ENCODE data around the gene SRY. TPM values are rescaled to one million over a fixed set of nuclear protein-coding genes. Genes with fewer than 3 reads are reported as not detected.
A peak's percentile ranks its signal among the peaks of the same experiment; 100 is the strongest.
"Not testable (repeated sequence)": the region's sequence is repeated elsewhere in the genome, so short reads cannot be mapped to it uniquely, and the experiment has no call there.

Gene SRY
- total RNA-seq, 3 donors from 2014 or later (not counting 1 experiment from before 2014, with no cell fraction given) = not detected

GRCh38 chrY:2828497-2828896 is 41.0 kb upstream of the SRY start:
- TF ChIP-seq, protein P1, sequence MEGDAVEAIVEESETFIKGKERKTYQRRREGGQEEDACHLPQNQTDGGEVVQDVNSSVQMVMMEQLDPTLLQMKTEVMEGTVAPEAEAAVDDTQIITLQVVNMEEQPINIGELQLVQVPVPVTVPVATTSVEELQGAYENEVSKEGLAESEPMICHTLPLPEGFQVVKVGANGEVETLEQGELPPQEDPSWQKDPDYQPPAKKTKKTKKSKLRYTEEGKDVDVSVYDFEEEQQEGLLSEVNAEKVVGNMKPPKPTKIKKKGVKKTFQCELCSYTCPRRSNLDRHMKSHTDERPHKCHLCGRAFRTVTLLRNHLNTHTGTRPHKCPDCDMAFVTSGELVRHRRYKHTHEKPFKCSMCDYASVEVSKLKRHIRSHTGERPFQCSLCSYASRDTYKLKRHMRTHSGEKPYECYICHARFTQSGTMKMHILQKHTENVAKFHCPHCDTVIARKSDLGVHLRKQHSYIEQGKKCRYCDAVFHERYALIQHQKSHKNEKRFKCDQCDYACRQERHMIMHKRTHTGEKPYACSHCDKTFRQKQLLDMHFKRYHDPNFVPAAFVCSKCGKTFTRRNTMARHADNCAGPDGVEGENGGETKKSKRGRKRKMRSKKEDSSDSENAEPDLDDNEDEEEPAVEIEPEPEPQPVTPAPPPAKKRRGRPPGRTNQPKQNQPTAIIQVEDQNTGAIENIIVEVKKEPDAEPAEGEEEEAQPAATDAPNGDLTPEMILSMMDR (IDR thresholded peaks at IDR 0.05) = no peak
- Mint-ChIP-seq H3K4me1 (no peaks in the 10 kb centered on the region), H3K4me3 (no peak overlapping the region), H3K36me3 (no peaks in the 10 kb centered on the region), H3K27me3 (ENCODE audit: low read depth in 2 of 2) (peaks cover 0 to 18% of the 10 kb centered on the region in 2 donors), H3K9me3 (no peaks in the 10 kb centered on the region), H3K27ac (no peak overlapping the region)
- H3K27ac ChIP-seq (ENCODE audit: low read length) = no peak overlapping the region
- no peak overlapping the region for H3K4me3 ChIP-seq (ENCODE audit: low read length)
- DNase-seq (no peak), ATAC-seq (no peak)
- H3K36me3 ChIP-seq (ENCODE audit: control insufficient read depth, insufficient read depth, low read length) = no peaks in the 10 kb centered on the region
- intact Hi-C loops (cut with micrococcal nuclease) = no loop called here
- no peaks in the 10 kb centered on the region for H3K27me3 ChIP-seq (ENCODE audit: control insufficient read depth, insufficient read depth, low read length)
- WGBS (ENCODE audit: insufficient coverage) = 82% methylated on average over 4 of the region's 5 CpGs
- no peaks in the 10 kb centered on the region for H3K4me1 ChIP-seq (ENCODE audit: control insufficient read depth, insufficient read depth, low read length)
- H3K9me3 ChIP-seq (ENCODE audit: control insufficient read depth, insufficient read depth, low read length) = no peaks in the 10 kb centered on the region

DNA sequence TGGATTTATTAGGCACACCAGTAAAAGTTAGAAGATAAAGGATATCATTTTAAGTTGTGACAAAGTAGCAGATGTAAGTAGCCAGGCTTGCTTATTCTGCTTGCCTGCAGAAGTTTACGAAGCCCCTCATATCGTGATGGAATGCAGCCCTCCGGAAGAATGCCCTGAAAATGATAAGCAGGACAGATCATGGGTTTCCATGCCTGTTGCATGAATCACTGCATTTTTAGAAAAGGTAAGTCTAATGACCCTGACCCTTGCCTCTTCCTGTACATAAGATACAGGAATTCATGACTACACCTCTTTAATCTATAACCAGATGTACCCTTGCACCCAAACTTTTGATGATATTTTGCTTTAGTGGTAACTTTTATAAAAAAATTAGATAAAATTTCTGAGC is 37.0 kb upstream of the SRY start:
- Mint-ChIP-seq H3K4me1 (no peaks in the 10 kb centered on the region), H3K27ac (no peak overlapping the region), H3K4me3 (no peak overlapping the region), H3K27me3 (ENCODE audit: low read depth in 2 of 2) (peaks cover 0 to 8% of the 10 kb centered on the region in 2 donors), H3K36me3 (no peaks in the 10 kb centered on the region), H3K9me3 (no peaks in the 10 kb centered on the region)
- H3K9me3 ChIP-seq (ENCODE audit: control insufficient read depth, insufficient read depth, low read length) = no peaks in the 10 kb centered on the region
- no peaks in the 10 kb centered on the region for H3K27me3 ChIP-seq (ENCODE audit: control insufficient read depth, insufficient read depth, low read length)
- ATAC-seq (no peak), DNase-seq (no peak)
- TF ChIP-seq, protein P1 (IDR thresholded peaks at IDR 0.05) = no peak
- WGBS (ENCODE audit: insufficient coverage) = 82% methylated on average over 3 of the region's 3 CpGs
- H3K4me3 ChIP-seq (ENCODE audit: low read length) = no peak overlapping the region
- H3K27ac ChIP-seq (ENCODE audit: low read length) = no peak overlapping the region
- intact Hi-C loops (cut with micrococcal nuclease) = no loop called here
- H3K4me1 ChIP-seq (ENCODE audit: control insufficient read depth, insufficient read depth, low read length) = no peaks in the 10 kb centered on the region
- H3K36me3 ChIP-seq (ENCODE audit: control insufficient read depth, insufficient read depth, low read length) = no peaks in the 10 kb centered on the region

GRCh38 chrY:2817146-2817896 is 29.8 kb upstream of the SRY start:
- DNase-seq; H3K9me3 Mint-ChIP-seq; H3K4me3 ChIP-seq (ENCODE audit: low read length); intact Hi-C loops (cut with micrococcal nuclease); H3K36me3 ChIP-seq (ENCODE audit: control insufficient read depth, insufficient read depth, low read length); H3K4me1 Mint-ChIP-seq; H3K27me3 ChIP-seq (ENCODE audit: control insufficient read depth, insufficient read depth, low read length); H3K36me3 Mint-ChIP-seq; H3K4me3 Mint-ChIP-seq; H3K9me3 ChIP-seq (ENCODE audit: control insufficient read depth, insufficient read depth, low read length); H3K27ac ChIP-seq (ENCODE audit: low read length); ATAC-seq; H3K4me1 ChIP-seq (ENCODE audit: control insufficient read depth, insufficient read depth, low read length); H3K27ac Mint-ChIP-seq: not testable (repeated sequence)
- peaks cover 0 to 12% of the 10 kb centered on the region in 2 donors for H3K27me3 Mint-ChIP-seq (ENCODE audit: low read depth in 2 of 2)
- WGBS (ENCODE audit: insufficient coverage) = 92% methylated on average over 10 of the region's 10 CpGs

DNA sequence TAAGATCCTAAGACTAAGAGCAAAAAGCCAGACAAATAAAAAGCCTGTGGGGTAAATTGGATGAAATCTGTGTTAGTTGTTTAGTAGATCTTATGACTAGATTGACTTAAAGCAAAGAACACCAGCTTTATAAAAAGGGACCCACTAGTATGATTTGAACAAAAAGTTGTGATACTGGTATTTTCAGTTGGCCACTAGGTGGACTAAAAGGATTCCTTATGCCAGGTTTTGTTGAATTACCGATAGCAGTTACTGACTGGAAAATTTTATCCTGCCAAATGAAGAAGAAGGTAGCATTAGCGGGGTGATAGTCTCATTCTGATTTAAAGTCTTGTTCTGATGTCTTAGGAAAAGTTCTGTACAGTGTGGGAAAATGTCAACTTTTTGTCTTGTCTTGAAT is 12.8 kb upstream of the SRY start:
- no peaks in the 10 kb centered on the region for H3K36me3 ChIP-seq (ENCODE audit: control insufficient read depth, insufficient read depth, low read length)
- intact Hi-C loops (cut with micrococcal nuclease) = no loop called here
- no peak overlapping the region for H3K27ac Mint-ChIP-seq
- no peak overlapping the region for H3K27ac ChIP-seq (ENCODE audit: low read length)
- no peaks in the 10 kb centered on the region for H3K4me1 ChIP-seq (ENCODE audit: control insufficient read depth, insufficient read depth, low read length)
- no peaks in the 10 kb centered on the region for H3K36me3 Mint-ChIP-seq
- H3K4me3 Mint-ChIP-seq = no peak overlapping the region
- DNase-seq = peak in 1 of 2 donors; percentile 3
- no peak overlapping the region for H3K4me3 ChIP-seq (ENCODE audit: low read length)
- ATAC-seq = no peak
- H3K27me3 Mint-ChIP-seq (ENCODE audit: low read depth in 2 of 2) = peaks cover 0 to 12% of the 10 kb centered on the region in 2 donors
- WGBS (ENCODE audit: insufficient coverage) = 49% methylated on average over 2 of the region's 2 CpGs
- H3K9me3 Mint-ChIP-seq = no peaks in the 10 kb centered on the region
- H3K9me3 ChIP-seq (ENCODE audit: control insufficient read depth, insufficient read depth, low read length) = no peaks in the 10 kb centered on the region
- H3K27me3 ChIP-seq (ENCODE audit: control insufficient read depth, insufficient read depth, low read length) = no peaks in the 10 kb centered on the region
- TF ChIP-seq, protein P1 (IDR thresholded peaks at IDR 0.05) = peak; percentile 7
- H3K4me1 Mint-ChIP-seq = no peaks in the 10 kb centered on the region
